ENCODE results near the gene TSPAN10. TPM values are rescaled to one million over a fixed set of nuclear protein-coding genes. Genes with fewer than 3 reads are reported as not detected.

Gene TSPAN10
- total RNA-seq, 6 experiments from 2014 or later: 14.3 to 19.6 (median 17.2) TPM

DNA sequence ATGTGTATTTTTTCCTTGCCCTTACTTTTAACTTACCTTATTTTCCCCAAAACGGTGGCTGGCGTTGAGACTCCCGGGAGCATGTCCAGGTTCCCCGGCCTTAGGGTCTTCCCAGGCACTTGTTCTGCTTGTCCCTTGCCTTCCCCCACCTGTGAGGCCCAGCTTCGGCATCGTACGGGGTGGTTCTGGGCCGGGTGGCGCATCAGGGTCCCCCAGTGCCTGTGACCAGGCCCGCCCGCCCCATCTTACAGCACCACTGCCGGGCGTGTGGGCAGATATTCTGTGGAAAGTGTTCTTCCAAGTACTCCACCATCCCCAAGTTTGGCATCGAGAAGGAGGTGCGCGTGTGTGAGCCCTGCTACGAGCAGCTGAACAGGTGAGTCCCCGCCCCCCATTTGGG is 54.2 kb downstream of the TSPAN10 start:
- DNase-seq: no peak
- Mint-ChIP-seq H3K27ac (no peak overlapping the region), H3K4me1 (ENCODE audit: low read depth) (no peaks in the 10 kb centered on the region), H3K27me3 (ENCODE audit: insufficient read depth) (peaks cover 6% of the 10 kb centered on the region), H3K9me3 (no peaks in the 10 kb centered on the region), H3K36me3 (ENCODE audit: low read depth) (peaks cover 4% of the 10 kb centered on the region; the same call in 1 of the 2 replicates), H3K4me3 (no peak overlapping the region)
- TF ChIP-seq CTCF (IDR thresholded peaks at IDR 0.05): no peak

DNA sequence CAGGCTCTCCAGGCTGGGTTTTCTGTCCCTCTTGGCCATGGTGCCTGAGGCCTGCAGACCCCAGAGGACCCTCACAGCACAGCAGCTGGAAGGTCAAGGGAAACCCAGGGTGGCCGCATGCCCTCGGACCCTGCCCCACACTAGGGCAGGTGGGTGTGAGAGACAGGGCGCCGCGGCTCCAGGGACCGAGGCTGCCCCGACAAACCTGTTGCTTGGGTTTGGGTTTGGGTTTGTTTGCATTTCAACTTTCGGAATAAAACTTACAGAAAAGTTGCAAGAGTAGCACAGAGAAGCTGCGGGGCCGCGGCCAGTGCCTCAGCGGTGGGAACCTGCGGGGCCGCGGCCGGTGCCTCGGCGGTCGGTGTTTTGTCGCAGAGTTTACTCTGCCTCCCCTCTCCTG is 54.6 kb downstream of the TSPAN10 start:
- Mint-ChIP-seq H3K27ac (no peak overlapping the region), H3K4me3 (no peak overlapping the region), H3K27me3 (ENCODE audit: insufficient read depth) (peaks cover 7% of the 10 kb centered on the region), H3K9me3 (no peaks in the 10 kb centered on the region), H3K4me1 (ENCODE audit: low read depth) (no peaks in the 10 kb centered on the region), H3K36me3 (ENCODE audit: low read depth) (peaks cover 4% of the 10 kb centered on the region; the same call in 1 of the 2 replicates)
- TF ChIP-seq CTCF (IDR thresholded peaks at IDR 0.05): no peak
- DNase-seq: no peak

DNA sequence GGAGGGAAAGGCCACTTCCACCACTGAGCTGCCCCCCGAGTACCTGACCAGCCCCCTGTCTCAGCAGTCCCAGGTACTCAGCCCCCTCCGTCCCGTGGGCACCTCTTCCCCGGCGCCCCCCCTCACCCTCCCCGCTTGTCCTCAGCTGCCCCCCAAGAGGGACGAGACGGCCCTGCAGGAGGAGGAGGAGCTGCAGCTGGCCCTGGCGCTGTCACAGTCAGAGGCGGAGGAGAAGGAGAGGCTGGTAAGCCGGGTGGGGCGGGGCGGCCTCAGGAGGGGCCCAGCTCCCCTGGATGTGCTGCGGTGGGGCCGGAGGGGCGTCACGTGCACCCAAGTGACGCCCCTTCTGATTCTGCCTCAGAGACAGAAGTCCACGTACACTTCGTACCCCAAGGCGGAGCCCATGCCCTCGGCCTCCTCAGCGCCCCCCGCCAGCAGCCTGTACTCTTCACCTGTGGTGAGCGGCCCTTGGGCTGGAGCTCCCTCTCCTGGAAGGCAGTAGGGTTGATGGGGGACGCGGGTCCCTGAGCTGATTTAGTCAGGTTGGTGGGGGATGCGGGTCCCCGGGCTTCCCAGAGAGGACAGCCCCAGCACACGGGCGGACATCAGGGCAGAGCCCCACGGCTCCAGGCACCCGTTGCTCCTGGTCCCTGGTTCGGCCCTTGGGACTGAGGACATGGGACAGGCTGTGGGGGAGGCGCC is 56.7 kb downstream of the TSPAN10 start:
- DNase-seq: no peak
- Mint-ChIP-seq H3K27ac (no peak overlapping the region), H3K27me3 (ENCODE audit: insufficient read depth) (peaks cover 4% of the 10 kb centered on the region), H3K36me3 (ENCODE audit: low read depth) (peaks cover 19% of the 10 kb centered on the region), H3K9me3 (no peaks in the 10 kb centered on the region), H3K4me3 (no peak overlapping the region), H3K4me1 (ENCODE audit: low read depth) (no peaks in the 10 kb centered on the region)
- peak; percentile 21; the same call in 1 of the 2 replicates for TF ChIP-seq CTCF (IDR thresholded peaks at IDR 0.05)

GRCh38 chr17:81694810-81695209 is 57.8 kb downstream of the TSPAN10 start:
- no peak overlapping the region for H3K4me3 Mint-ChIP-seq
- DNase-seq: no peak
- H3K36me3 Mint-ChIP-seq (ENCODE audit: low read depth): peaks cover 24% of the 10 kb centered on the region
- TF ChIP-seq CTCF (IDR thresholded peaks at IDR 0.05): no peak
- no peaks in the 10 kb centered on the region for H3K9me3 Mint-ChIP-seq
- peaks cover 2% of the 10 kb centered on the region for H3K27me3 Mint-ChIP-seq (ENCODE audit: insufficient read depth)
- H3K27ac Mint-ChIP-seq: no peak overlapping the region
- H3K4me1 Mint-ChIP-seq (ENCODE audit: low read depth): no peaks in the 10 kb centered on the region

GRCh38 chr17:81695211-81695610 is 58.2 kb downstream of the TSPAN10 start:
- no peak for TF ChIP-seq CTCF (IDR thresholded peaks at IDR 0.05)
- Mint-ChIP-seq H3K27me3 (ENCODE audit: insufficient read depth) (peaks cover 2% of the 10 kb centered on the region), H3K4me3 (no peak overlapping the region), H3K4me1 (ENCODE audit: low read depth) (no peaks in the 10 kb centered on the region), H3K36me3 (ENCODE audit: low read depth) (peaks cover 24% of the 10 kb centered on the region), H3K9me3 (no peaks in the 10 kb centered on the region), H3K27ac (no peak overlapping the region)
- DNase-seq: no peak

All from HFFc6 (cell line).